Peyer's patch (tissue), 4 donors: Measurements from ENCODE around the gene FOXK1.

Source experiments
- CTCF ChIP-seq, 6 experiments: fragments of 450-650 bp in 4 of 6; fragments of 200-600 bp in 2 of 6; sonication (generic) in 1 of 6; IDR thresholded peaks; one replicate each; pipeline ENCODE4 v1.5.1; 2017 to 2019; ENCODE audit warnings: antibody characterized with exemption in 6 of 6, mild to moderate bottlenecking in 3 of 6, moderate library complexity in 1 of 6
- POLR2A ChIP-seq, 2 donors: fragments of 450-650 bp; IDR thresholded peaks; one replicate each; pipeline ENCODE4 v1.5.1; 2017; ENCODE audit warnings: antibody characterized with exemption in 2 of 2, mild to moderate bottlenecking in 2 of 2, moderate library complexity in 2 of 2

- TF ChIP-seq CTCF (IDR thresholded peaks at IDR 0.05): no peak
- no peak for TF ChIP-seq POLR2A (IDR thresholded peaks at IDR 0.05)
These were observed 127.6 kb downstream of the FOXK1 start for GRCh38 chr7:4809666-4810065.
